HepG2 (cell line): ENCODE results near the gene METRN. TPM values are rescaled to one million over a fixed set of nuclear protein-coding genes. Genes with fewer than 3 reads are reported as not detected.

Experiments used
- ATAC-seq: fragments of 200-7000 bp; cut with Tn5 transposase; 3 replicates; pipeline ENCODE4 v1.9.1; 2020; ENCODE audit warnings: mild to moderate bottlenecking, moderate library complexity
- BruUV-seq: library from RNA; stranded (reverse); fragments of 400-500 nt; replicated peaks from 2 replicates; lab custom pipeline; 2021; lab: Mats Ljungman, UMichigan
- CTCF ChIA-PET: fragments of 300-600 bp; formaldehyde crosslinking; extraction: SDS; loops from one replicate; lab custom pipeline; 2021; ENCODE audit warnings: low total read pairs, inconsistent platforms, low intra/inter-chr PET ratio; lab: Yijun Ruan, JAX
- POLR2A ChIA-PET: fragments of 350-600 bp; sonication (Branson Sonifier 250); formaldehyde crosslinking; loops from one replicate; lab custom pipeline; 2020; ENCODE audit warnings: antibody characterized with exemption, inconsistent platforms; lab: Yijun Ruan, JAX
- DNase-seq: peaks from one replicate; pipeline ENCODE4 v3.0.0-alpha.2; 2015; ENCODE audit warnings: low spot score
- FAIRE-seq: peaks from 3 replicates; lab custom pipeline; 2011; peaks lifted over from hg19 to GRCh38; lab: Jason Lieb, UNC
- H2AFZ ChIP-seq: one replicate; pipeline ENCODE4 v1.6.1; 2011; ENCODE audit warnings: low read length, inconsistent platforms
- H3K27ac ChIP-seq: fragments of 300-600 bp; 3 replicates; pipeline ENCODE4 v1.8.0; 2011; ENCODE audit warnings: mixed run types, mild to moderate bottlenecking, mixed read lengths, low read length, inconsistent platforms; ENCODE audit not compliant: insufficient read depth; ENCODE audit errors: extremely low read length
- H3K27me3 ChIP-seq, 2 experiments: fragments of 200-600 bp in 1 of 2; 2 replicates in 1 of 2; 3 replicates in 1 of 2; pipeline versions ENCODE4 v1.6.0 to v1.8.0; 2011; ENCODE audit warnings: low read length in 2 of 2, mild to moderate bottlenecking in 2 of 2, moderate library complexity in 2 of 2, inconsistent platforms in 1 of 2; ENCODE audit not compliant: insufficient read depth in 2 of 2, control insufficient read depth in 1 of 2
- H3K36me3 ChIP-seq, 2 experiments: fragments of 200-600 bp in 1 of 2; replicated peaks in 1 of 2; 2 replicates in 1 of 2; 3 replicates in 1 of 2; pipeline versions ENCODE4 v1.5.1 to v1.8.0; 2011; ENCODE audit warnings: low read length in 2 of 2, inconsistent platforms in 1 of 2; ENCODE audit not compliant: insufficient read depth in 2 of 2, control insufficient read depth in 1 of 2
- H3K4me1 ChIP-seq: 2 replicates; pipeline ENCODE4 v1.5.1; 2012; ENCODE audit warnings: low read length, inconsistent platforms; ENCODE audit not compliant: insufficient read depth
- H3K4me2 ChIP-seq: 2 replicates; pipeline ENCODE4 v1.6.0; 2011; ENCODE audit warnings: low read depth, low read length, inconsistent platforms
- H3K4me3 ChIP-seq, 3 experiments: fragments of 200-600 bp in 1 of 3; sonication (generic), shearing (Covaris generic) in 1 of 3; replicated peaks in 1 of 3; 2 replicates each; pipeline ENCODE4 v1.5.1; 2011 to 2016; ENCODE audit warnings: low read length in 3 of 3, inconsistent platforms in 2 of 3, low read depth in 2 of 3, mild to moderate bottlenecking in 2 of 3, control low read depth in 1 of 3, mixed read lengths in 1 of 3; ENCODE audit not compliant: insufficient read depth in 1 of 3
- H3K79me2 ChIP-seq: one replicate; pipeline ENCODE4 v1.6.1; 2011; ENCODE audit warnings: low read length, inconsistent platforms; ENCODE audit not compliant: insufficient read depth
- H3K9ac ChIP-seq: 2 replicates; pipeline ENCODE4 v1.6.0; 2011; ENCODE audit warnings: mild to moderate bottlenecking, low read depth, low read length, inconsistent platforms; ENCODE audit not compliant: insufficient read depth
- H3K9me3 ChIP-seq: 2 replicates; pipeline ENCODE4 v1.5.1; 2012; ENCODE audit warnings: mild to moderate bottlenecking, low read length
- H4K20me1 ChIP-seq: 2 replicates; pipeline ENCODE4 v1.6.0; 2011; ENCODE audit warnings: inconsistent platforms, mild to moderate bottlenecking, low read length, moderate library complexity; ENCODE audit not compliant: insufficient read depth
- DMAP1 ChIP-seq: IDR thresholded peaks from 2 replicates; pipeline ENCODE4 v1.6.1; 2016
- HDAC2 ChIP-seq: sonication (generic); formaldehyde crosslinking; IDR thresholded peaks from 2 replicates; pipeline ENCODE4 v1.4.0; 2020; ENCODE audit warnings: missing genetic modification reagents
- IRF2 ChIP-seq: IDR thresholded peaks from 2 replicates; pipeline ENCODE4 v1.6.1; 2018; ENCODE audit warnings: missing genetic modification reagents, missing compliant biosample characterization
- MLLT10 ChIP-seq: sonication (generic); formaldehyde crosslinking; IDR thresholded peaks from 2 replicates; pipeline ENCODE4 v1.4.0; 2020; ENCODE audit warnings: missing genetic modification reagents
- PAWR ChIP-seq: sonication (generic); formaldehyde crosslinking; IDR thresholded peaks from 2 replicates; pipeline ENCODE4 v1.4.0; 2020; ENCODE audit warnings: missing genetic modification reagents, mild to moderate bottlenecking, borderline replicate concordance
- PRMT3 ChIP-seq: sonication (generic); formaldehyde crosslinking; IDR thresholded peaks from 2 replicates; pipeline ENCODE4 v1.8.1; 2022; ENCODE audit warnings: low read depth, mild to moderate bottlenecking, moderate library complexity, missing genetic modification reagents, borderline replicate concordance
- RBM39 ChIP-seq: fragments of 200-400 bp; formaldehyde crosslinking; IDR thresholded peaks from one replicate; pipeline ENCODE4 v1.6.1; 2018; ENCODE audit warnings: antibody characterized with exemption, mild to moderate bottlenecking, low read depth, low read length; ENCODE audit not compliant: poor library complexity, severe bottlenecking
- REXO4 ChIP-seq: sonication (generic); formaldehyde crosslinking; IDR thresholded peaks from 2 replicates; pipeline ENCODE4 v1.8.0; 2022; ENCODE audit warnings: missing genetic modification reagents, mild to moderate bottlenecking, borderline replicate concordance
- TBL1XR1 ChIP-seq: fragments of 150-350 bp; IDR thresholded peaks from 2 replicates; pipeline ENCODE4 v1.6.1; 2014; ENCODE audit warnings: borderline replicate concordance, low read length; ENCODE audit not compliant: partially characterized antibody
- TMF1 ChIP-seq: sonication (generic); formaldehyde crosslinking; IDR thresholded peaks from 2 replicates; pipeline ENCODE4 v1.8.1; 2022; ENCODE audit warnings: low read depth, missing genetic modification reagents
- ZNF10 ChIP-seq: sonication (generic); formaldehyde crosslinking; IDR thresholded peaks from 2 replicates; pipeline ENCODE4 v1.4.0; 2020; ENCODE audit warnings: mild to moderate bottlenecking, low read depth, missing genetic modification reagents, borderline replicate concordance
- ZNF333 ChIP-seq: sonication (generic); formaldehyde crosslinking; IDR thresholded peaks from 2 replicates; pipeline ENCODE4 v1.4.0; 2020; ENCODE audit warnings: mild to moderate bottlenecking, missing genetic modification reagents, borderline replicate concordance
- ZNF775 ChIP-seq: sonication (generic); formaldehyde crosslinking; IDR thresholded peaks from 2 replicates; pipeline ENCODE4 v1.4.0; 2020; ENCODE audit warnings: missing genetic modification reagents, mild to moderate bottlenecking, moderate library complexity, borderline replicate concordance
- ZNF788 ChIP-seq: sonication (generic); formaldehyde crosslinking; IDR thresholded peaks from 2 replicates; pipeline ENCODE4 v1.5.0; 2020; ENCODE audit warnings: mild to moderate bottlenecking, missing genetic modification reagents, borderline replicate concordance
- WGBS: methylation state at CpG from one replicate; pipeline ENCODE4 v1.1.6; 2017; ENCODE audit warnings: low lambda C conversion rate; 5-methylcytosine and 5-hydroxymethylcytosine counted together
- in situ Hi-C: cut with HindIII; loops from 2 replicates; pipeline ENCODE4 v1.10.0; 2017; ENCODE audit warnings: low pct_unique_long_range_greater_than_20kb; ENCODE audit not compliant: extremely low pct_ligation_motif_present
- intact Hi-C: fragments of 100-400 bp; cut with micrococcal nuclease; formaldehyde crosslinking; loops from one replicate; pipeline ENCODE4 v1.10.0; 2022; ENCODE audit not compliant: unreplicated experiment
- polyA plus RNA-seq, 8 experiments: library from polyadenylated mRNA; depleted of rRNA in 3 of 8; stranded (reverse) in 7 of 8; unstranded in 1 of 8; fragments of >200 nt; fragmentation: Illumina TruSeq in 4 of 8; extraction: Trizol in 4 of 8; gene quantifications; 2 replicates each; pipeline versions ENCODE4 v1.2.1 to v1.2.3, GENCODE V29; 2011 to 2016; ENCODE audit warnings: low read depth in 4 of 8, missing spikeins in 1 of 8, mixed read lengths in 1 of 8; ENCODE audit not compliant: insufficient read depth in 1 of 8
- total RNA-seq, 5 experiments: library from RNA; depleted of rRNA; stranded (reverse); fragments of >200 nt; fragmentation: Illumina TruSeq; extraction: Trizol; gene quantifications; 2 replicates each; pipeline ENCODE4 v1.2.3, GENCODE V29; 2016; ENCODE audit warnings: low read depth in 1 of 5
- TF ChIP-seq, protein P1 (sequence below): sonication (generic); formaldehyde crosslinking; IDR thresholded peaks from 2 replicates; pipeline ENCODE4 v1.4.0; 2020; ENCODE audit warnings: missing genetic modification reagents, borderline replicate concordance
- TF ChIP-seq, protein P2 (sequence below): sonication (generic); formaldehyde crosslinking; IDR thresholded peaks from 2 replicates; pipeline ENCODE4 v1.4.0; 2020; ENCODE audit warnings: mild to moderate bottlenecking, missing genetic modification reagents
- TF ChIP-seq, protein P3 (sequence below): sonication (generic); formaldehyde crosslinking; IDR thresholded peaks from 2 replicates; pipeline ENCODE4 v1.4.0; 2020; ENCODE audit warnings: low read depth, mild to moderate bottlenecking, missing genetic modification reagents
- TF ChIP-seq, protein P4 (sequence below): fragments of 450-650 bp; IDR thresholded peaks from 2 replicates; pipeline ENCODE4 v1.6.1; 2016

The METRN gene
- total and polyA plus RNA-seq, 2 of the 13 experiments (the other 11 are each of a cell fraction or from before 2014, with no cell fraction given), result 25.5 to 46.1 TPM

DNA sequence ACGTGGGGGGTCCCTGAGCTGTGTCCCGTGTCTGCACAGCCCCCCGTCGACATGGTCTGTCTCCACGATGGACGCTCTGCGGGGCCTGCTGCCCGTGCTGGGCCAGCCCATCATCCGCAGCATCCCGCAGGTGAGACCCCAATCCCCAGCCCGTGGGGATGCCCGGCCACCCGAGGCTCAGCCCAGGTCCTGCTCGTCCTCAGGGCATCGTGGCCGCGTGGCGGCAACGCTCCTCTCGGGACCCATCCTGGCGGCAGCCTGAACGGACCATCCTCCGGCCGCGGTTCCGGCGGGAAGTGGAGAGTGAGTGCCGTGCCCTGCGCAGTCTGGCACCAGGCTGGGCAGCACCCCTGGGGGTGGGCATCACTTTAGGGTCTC, 50.6 kb downstream of the METRN start:
- no peaks in the 10 kb centered on the region for H3K9me3 ChIP-seq
- CTCF ChIA-PET, result no interaction called here
- WGBS, result 89% methylated on average over 14 of the region's 29 CpGs
- TF ChIP-seq HDAC2 (CRISPR knock-in tag) (no peak), RBM39 (no peak), PRMT3 (no peak), REXO4 (no peak), TBL1XR1 (no peak), ZNF10 (CRISPR knock-in tag) (no peak), IRF2 (CRISPR knock-in tag) (no peak), ZNF333 (CRISPR knock-in tag) (no peak), PAWR (CRISPR knock-in tag) (no peak), MLLT10 (CRISPR knock-in tag) (no peak), ZNF788 (CRISPR knock-in tag) (no peak), TMF1 (CRISPR knock-in tag) (no peak), DMAP1 (CRISPR knock-in tag) (no peak), ZNF775 (no peak)
- TF ChIP-seq, protein P1, sequence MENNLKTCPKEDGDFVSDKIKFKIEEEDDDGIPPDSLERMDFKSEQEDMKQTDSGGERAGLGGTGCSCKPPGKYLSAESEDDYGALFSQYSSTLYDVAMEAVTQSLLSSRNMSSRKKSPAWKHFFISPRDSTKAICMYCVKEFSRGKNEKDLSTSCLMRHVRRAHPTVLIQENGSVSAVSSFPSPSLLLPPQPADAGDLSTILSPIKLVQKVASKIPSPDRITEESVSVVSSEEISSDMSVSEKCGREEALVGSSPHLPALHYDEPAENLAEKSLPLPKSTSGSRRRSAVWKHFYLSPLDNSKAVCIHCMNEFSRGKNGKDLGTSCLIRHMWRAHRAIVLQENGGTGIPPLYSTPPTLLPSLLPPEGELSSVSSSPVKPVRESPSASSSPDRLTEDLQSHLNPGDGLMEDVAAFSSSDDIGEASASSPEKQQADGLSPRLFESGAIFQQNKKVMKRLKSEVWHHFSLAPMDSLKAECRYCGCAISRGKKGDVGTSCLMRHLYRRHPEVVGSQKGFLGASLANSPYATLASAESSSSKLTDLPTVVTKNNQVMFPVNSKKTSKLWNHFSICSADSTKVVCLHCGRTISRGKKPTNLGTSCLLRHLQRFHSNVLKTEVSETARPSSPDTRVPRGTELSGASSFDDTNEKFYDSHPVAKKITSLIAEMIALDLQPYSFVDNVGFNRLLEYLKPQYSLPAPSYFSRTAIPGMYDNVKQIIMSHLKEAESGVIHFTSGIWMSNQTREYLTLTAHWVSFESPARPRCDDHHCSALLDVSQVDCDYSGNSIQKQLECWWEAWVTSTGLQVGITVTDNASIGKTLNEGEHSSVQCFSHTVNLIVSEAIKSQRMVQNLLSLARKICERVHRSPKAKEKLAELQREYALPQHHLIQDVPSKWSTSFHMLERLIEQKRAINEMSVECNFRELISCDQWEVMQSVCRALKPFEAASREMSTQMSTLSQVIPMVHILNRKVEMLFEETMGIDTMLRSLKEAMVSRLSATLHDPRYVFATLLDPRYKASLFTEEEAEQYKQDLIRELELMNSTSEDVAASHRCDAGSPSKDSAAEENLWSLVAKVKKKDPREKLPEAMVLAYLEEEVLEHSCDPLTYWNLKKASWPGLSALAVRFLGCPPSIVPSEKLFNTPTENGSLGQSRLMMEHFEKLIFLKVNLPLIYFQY, result no peak
- TF ChIP-seq, protein P2, sequence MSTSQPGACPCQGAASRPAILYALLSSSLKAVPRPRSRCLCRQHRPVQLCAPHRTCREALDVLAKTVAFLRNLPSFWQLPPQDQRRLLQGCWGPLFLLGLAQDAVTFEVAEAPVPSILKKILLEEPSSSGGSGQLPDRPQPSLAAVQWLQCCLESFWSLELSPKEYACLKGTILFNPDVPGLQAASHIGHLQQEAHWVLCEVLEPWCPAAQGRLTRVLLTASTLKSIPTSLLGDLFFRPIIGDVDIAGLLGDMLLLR (CRISPR knock-in tag), result no peak
- TF ChIP-seq, protein P3, sequence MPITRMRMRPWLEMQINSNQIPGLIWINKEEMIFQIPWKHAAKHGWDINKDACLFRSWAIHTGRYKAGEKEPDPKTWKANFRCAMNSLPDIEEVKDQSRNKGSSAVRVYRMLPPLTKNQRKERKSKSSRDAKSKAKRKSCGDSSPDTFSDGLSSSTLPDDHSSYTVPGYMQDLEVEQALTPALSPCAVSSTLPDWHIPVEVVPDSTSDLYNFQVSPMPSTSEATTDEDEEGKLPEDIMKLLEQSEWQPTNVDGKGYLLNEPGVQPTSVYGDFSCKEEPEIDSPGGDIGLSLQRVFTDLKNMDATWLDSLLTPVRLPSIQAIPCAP (CRISPR knock-in tag), result no peak
- TF ChIP-seq, protein P4, sequence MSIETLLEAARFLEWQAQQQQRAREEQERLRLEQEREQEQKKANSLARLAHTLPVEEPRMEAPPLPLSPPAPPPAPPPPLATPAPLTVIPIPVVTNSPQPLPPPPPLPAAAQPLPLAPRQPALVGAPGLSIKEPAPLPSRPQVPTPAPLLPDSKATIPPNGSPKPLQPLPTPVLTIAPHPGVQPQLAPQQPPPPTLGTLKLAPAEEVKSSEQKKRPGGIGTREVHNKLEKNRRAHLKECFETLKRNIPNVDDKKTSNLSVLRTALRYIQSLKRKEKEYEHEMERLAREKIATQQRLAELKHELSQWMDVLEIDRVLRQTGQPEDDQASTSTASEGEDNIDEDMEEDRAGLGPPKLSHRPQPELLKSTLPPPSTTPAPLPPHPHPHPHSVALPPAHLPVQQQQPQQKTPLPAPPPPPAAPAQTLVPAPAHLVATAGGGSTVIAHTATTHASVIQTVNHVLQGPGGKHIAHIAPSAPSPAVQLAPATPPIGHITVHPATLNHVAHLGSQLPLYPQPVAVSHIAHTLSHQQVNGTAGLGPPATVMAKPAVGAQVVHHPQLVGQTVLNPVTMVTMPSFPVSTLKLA, result no peak

More for the DNA sequence above, 50.6 kb downstream of the METRN start:
- no peak for ATAC-seq
- H3K36me3 ChIP-seq, result no peaks in the 10 kb centered on the region
- intact Hi-C loops, result no loop called here
- DNase-seq, result no peak
- no peak overlapping the region for H3K27ac ChIP-seq
- H4K20me1 ChIP-seq, result no peaks in the 10 kb centered on the region
- no peak overlapping the region for H3K9ac ChIP-seq
- no peaks in the 10 kb centered on the region for H3K79me2 ChIP-seq
- H3K4me3 ChIP-seq, result no peak overlapping the region
- POLR2A ChIA-PET, result no interaction called here
- peaks cover 0 to 2% of the 10 kb centered on the region in 2 experiments; a peak in 3 of 5 replicates for H3K27me3 ChIP-seq
- no peak overlapping the region for H2AFZ ChIP-seq
- FAIRE-seq, result no peak
- peaks cover 22% of the 10 kb centered on the region for H3K4me1 ChIP-seq
- BruUV-seq, result no TSS peak
- in situ Hi-C loops, result no loop called here
- no peak overlapping the region for H3K4me2 ChIP-seq
